HL-60/S4 (cell line): ENCODE measurements around the gene L1CAM.

Experiments used
- in situ Hi-C: fragments of 300-500 bp; cut with MboI; formaldehyde crosslinking; loops from 2 replicates; pipeline ENCODE4 v1.14.3; 2022; ENCODE audit warnings: low sequenced_read_pairs

The L1CAM gene, protein sequence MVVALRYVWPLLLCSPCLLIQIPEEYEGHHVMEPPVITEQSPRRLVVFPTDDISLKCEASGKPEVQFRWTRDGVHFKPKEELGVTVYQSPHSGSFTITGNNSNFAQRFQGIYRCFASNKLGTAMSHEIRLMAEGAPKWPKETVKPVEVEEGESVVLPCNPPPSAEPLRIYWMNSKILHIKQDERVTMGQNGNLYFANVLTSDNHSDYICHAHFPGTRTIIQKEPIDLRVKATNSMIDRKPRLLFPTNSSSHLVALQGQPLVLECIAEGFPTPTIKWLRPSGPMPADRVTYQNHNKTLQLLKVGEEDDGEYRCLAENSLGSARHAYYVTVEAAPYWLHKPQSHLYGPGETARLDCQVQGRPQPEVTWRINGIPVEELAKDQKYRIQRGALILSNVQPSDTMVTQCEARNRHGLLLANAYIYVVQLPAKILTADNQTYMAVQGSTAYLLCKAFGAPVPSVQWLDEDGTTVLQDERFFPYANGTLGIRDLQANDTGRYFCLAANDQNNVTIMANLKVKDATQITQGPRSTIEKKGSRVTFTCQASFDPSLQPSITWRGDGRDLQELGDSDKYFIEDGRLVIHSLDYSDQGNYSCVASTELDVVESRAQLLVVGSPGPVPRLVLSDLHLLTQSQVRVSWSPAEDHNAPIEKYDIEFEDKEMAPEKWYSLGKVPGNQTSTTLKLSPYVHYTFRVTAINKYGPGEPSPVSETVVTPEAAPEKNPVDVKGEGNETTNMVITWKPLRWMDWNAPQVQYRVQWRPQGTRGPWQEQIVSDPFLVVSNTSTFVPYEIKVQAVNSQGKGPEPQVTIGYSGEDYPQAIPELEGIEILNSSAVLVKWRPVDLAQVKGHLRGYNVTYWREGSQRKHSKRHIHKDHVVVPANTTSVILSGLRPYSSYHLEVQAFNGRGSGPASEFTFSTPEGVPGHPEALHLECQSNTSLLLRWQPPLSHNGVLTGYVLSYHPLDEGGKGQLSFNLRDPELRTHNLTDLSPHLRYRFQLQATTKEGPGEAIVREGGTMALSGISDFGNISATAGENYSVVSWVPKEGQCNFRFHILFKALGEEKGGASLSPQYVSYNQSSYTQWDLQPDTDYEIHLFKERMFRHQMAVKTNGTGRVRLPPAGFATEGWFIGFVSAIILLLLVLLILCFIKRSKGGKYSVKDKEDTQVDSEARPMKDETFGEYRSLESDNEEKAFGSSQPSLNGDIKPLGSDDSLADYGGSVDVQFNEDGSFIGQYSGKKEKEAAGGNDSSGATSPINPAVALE

DNA sequence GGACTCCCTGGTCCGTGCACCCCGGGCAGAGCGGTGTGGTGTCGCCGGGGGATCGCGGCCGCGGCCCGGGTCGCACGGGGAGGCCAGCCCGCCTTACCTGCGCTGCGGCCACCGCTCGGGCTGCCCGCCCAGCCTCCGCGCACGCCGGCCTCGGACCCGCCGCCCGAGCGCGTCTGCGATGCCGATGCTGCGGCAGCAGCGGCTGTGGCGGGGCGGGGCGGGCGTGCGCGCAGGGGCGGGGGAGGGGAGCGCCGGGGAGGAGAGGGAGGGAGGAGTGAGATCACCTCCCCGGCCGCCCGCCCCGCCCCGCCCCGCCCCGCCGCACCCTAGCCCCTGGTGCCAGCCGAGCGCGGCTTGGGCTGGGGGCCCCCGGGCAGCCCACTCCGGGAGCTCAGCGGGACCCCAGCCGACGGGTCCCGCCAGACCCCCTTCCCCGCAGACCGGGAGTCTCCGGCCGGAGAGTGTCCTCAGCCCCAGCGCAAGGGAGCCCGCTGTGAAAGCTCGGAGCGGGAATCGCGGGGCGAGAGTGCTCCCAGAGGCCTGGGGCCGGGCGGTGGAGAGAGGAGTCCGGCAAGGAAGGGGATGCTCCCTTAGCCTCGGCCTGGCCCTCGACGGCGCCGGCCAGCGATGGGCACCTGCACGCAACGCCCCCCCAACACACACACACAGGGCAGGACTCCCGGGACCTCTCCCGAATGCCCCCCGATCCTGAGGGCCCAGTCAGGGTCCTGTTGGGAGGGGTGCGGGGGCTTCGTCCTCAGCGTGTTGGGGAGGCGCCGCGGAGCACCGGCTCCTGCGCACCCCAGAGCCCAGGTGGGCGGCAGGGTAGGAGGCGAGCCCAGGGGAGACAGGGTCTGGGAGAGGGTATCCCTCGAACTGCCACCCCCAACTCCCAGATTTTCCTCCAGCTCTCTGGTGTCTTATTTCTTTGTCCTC is at the start of gene L1CAM:
L1CAM (minus strand) TSS at position 206 of the 936 bp plus-strand sequence. CDS start 10,337 bp downstream, outside the sequence.
- in situ Hi-C loops: no loop called here

- in situ Hi-C loops: no loop called here
These were observed 49.4 kb upstream of the L1CAM start for GRCh38 chrX:153935326-153935851.

GRCh38 chrX:153934762-153935325 is 48.9 kb upstream of the L1CAM start, which contains the start of gene NAA10:
Gene NAA10, minus strand, starts transcription at chrX:153935037. Its CDS starts 133 bp downstream, at chrX:153934904.
- in situ Hi-C loops: no loop called here

DNA sequence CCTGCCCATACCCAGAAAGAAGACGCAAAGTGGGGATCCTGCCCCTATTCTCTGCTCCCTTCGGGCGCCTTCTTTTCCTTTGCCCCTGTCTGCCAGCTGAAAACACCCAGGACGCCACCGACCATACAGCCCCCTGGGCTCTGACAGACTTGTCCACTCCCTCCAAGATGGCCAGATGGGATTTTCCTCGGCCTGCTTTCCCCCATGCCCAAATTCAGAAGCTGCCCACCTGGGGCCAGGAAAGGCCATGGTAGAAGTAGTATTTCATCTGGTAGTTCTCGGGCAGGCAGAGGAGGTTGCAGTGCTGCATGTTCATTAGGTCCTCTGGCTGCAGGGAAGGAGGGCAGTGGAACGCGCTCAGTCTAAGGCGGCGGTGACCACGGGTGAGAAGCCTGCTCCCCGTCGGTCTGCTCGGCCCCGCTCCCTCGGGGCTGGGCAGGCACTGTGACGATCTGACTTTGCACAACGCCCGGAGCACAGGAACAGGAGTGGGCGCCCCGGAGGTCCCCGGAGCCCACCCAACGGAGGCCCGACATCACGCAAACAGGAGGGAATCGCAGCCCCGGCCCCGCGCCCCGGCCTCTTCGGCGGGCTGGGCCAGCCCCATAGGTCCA is 48.3 kb upstream of the L1CAM start:
- in situ Hi-C loops: no loop called here

GRCh38 chrX:153933748-153934147 is 47.8 kb upstream of the L1CAM start:
- in situ Hi-C loops: no loop called here

DNA sequence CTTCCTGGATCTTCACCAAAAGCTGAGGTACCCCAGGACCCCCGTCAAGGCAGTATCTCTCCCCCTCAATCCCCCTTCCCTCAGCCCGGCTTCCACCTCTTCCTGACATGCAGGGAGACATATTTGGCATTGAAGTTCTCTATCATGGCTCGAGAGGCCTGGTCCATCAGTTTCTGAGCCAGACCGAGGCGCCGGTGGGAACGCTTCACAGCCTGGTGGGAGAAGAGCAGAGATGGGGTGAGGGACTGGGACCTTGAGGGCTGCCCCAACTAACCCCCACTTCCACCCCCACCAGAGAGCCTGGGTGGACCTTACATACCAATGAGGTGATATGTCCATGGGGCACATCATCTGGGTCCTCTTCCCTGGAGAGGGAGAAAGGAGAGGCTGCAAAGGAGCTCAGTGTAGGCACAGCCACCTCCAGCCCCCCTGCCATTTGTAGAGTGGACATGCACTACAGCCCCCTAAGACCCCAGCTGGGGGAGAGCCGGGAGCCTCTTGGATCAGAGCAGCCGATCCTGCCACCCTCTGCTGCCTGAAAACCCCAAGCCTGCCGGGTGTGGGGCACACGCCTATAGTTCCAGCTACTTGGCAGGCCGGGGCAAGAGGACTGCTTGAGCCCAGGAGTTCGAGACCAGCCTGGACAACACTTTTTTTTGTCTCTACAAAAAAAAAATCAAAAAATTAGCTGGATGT is 46.4 kb upstream of the L1CAM start:
- in situ Hi-C loops: no loop called here

DNA sequence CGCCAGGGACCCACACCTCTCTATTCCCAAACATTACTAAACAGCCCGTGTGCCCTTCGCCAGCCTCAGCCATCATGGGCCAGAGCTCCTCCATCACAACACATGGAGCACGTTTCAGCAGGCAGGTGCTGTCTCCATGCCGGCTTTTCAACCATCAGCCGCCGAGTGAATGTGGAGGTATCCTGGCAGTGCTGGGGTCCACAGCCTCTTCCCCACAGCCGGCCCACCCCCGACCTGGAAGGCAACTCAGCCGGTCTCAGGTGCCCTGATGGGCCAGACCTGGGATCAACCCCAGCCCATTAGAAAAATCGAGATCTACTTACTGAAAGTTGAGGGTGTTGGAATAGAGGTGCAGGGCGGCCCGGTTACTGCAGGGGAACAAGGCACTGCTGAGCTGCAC is 45.8 kb upstream of the L1CAM start:
- in situ Hi-C loops: no loop called here

- in situ Hi-C loops: no loop called here
These were observed 45.2 kb upstream of the L1CAM start for GRCh38 chrX:153931151-153931550.

- in situ Hi-C loops: no loop called here
These were observed 44.3 kb upstream of the L1CAM start for GRCh38 chrX:153930011-153930910.

GRCh38 chrX:153929576-153929975 is 43.6 kb upstream of the L1CAM start:
- in situ Hi-C loops: no loop called here

DNA sequence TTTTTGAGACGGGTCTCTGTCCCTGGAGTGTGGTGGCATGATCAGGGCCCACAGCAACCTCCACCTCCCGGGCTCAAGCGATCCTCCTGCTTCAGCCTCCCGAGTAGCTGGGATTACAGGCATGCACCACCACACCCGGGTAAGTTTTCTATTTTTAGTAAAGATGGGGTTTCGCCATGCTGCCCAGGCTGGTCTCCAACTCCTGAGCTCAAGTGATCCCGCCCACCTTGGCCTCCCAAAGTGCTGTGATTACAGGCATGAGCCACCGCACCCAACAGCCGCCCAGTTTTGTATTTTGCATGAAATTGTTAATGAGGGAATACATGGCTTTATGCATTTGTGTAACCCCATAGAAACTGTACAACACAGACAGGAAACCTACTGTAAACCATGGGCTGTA is 42.9 kb upstream of the L1CAM start:
- in situ Hi-C loops: no loop called here

- in situ Hi-C loops: no loop called here
These were observed 42.2 kb upstream of the L1CAM start for GRCh38 chrX:153927922-153928760.

DNA sequence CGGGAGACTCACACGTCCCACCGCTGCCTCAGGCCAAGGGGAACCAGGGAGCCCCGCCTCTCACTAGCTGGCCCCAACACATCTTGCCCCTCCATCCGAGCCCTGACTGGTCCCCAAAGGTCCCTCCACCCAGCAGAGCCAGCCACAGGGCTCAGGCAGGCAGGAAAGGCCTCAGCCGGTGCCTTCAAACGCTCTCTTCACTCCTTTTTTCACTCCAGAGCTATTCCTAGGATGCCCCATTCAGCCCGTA is 41.6 kb upstream of the L1CAM start:
- in situ Hi-C loops: no loop called here

DNA sequence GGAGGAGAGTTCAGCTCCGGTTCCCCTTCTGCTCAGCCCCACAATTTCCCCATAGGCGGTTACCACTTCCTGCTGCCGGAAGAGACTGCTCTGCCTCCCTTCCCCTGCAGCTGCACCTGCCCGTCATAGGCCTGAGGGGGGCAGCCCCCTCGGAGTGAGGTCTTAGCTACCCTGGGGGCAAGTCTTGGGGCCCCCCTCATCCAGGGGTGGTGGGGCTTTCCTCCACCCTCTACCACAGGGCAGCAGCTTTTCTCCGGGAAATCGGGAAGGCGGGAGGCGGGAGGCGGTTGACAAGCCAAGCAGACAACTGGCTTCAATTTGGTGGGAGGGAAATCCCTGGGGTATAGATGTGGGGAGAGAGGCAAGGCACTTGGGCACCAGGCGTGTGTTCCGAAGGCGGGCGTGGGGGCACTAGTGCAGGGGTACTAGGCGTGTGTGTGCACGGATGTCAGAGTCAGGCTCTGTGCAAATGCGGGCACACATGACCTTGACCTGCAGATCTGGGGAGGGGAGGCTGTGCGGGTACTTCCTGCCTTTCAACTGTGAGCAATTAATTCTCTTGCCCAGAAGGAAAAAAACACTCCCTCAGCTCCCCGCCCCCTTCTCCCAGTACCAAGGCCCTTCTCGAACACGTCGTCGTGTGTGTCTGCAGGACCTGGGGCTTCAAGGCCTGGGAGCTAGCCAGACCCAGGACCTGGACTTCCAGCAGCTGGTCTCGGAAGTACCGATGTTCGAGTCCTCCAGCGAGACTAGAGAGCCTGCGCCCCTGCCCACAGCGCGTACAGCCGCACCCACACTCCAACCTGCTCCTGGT is 41.1 kb upstream of the L1CAM start:
- in situ Hi-C loops: no loop called here

DNA sequence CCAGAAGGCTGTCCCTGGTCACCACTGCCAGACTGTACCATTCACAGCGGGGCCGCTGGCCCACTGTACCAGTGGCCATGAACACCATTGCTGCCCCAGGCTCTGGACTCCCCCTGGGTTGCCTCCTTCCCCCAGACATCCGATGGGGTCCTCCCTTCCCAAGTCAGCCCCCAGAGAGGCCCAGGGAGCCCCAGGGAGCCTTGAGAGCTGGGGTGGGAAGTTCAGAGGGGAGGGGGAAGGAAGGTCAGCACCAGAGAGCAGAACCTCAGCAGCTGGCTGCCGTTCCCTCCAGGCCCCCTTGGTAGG is 40.5 kb upstream of the L1CAM start:
- in situ Hi-C loops: no loop called here
